HG03159 (cell line): ENCODE measurements around the gene MAPKAPK3.
"Not testable (repeated sequence)": the region's sequence is repeated elsewhere in the genome, so short reads cannot be mapped to it uniquely, and the experiment has no call there.

ENCODE experiments used
- ATAC-seq: cut with Tn5 transposase; IDR thresholded peaks from one replicate; pipeline ENCODE4 v1.9.1; 2021; ENCODE audit warnings: mild to moderate bottlenecking, moderate library complexity; ENCODE audit not compliant: unreplicated experiment

The MAPKAPK3 gene

DNA sequence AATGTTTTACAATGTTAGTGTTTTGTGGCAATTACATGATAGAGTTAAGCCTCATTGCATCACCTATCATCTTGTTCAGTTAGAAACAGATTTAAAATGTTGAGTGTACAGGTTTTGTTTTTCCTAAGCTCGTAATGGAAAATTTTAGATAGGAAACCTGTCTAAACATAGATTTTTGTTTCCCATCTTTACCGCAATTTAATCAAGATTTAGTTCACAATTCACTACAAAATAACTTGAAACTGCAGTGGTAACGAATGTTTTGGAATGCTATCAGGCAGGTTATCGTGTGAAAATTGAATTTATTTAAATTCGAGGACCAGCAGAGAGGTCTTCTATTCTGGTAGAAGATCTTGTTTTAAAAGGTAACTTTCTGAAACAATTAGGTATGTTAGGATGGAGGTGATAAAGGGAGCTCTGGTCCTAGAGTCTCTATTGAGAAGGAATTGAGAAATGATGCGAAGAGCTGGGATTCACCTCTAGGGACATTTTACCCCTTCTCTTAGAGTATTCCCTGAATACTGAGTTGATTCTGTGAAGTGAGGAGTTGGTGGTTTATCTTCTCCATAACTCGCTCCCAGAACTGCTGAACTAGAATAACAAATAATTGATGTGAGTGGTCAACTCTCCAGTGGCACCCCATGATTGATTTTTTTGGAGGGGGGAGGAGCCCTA lies 59.2 kb downstream of the MAPKAPK3 start:
- no peak for ATAC-seq

GRCh38 chr3:50687127-50687751 lies 70.3 kb downstream of the MAPKAPK3 start:
- ATAC-seq = no peak

- ATAC-seq = no peak
Measured at GRCh38 chr3:50687916-50688315, 71.0 kb downstream of the MAPKAPK3 start.

- ATAC-seq = not testable (repeated sequence)
Measured at GRCh38 chr3:50688602-50689001, 71.7 kb downstream of the MAPKAPK3 start.

DNA sequence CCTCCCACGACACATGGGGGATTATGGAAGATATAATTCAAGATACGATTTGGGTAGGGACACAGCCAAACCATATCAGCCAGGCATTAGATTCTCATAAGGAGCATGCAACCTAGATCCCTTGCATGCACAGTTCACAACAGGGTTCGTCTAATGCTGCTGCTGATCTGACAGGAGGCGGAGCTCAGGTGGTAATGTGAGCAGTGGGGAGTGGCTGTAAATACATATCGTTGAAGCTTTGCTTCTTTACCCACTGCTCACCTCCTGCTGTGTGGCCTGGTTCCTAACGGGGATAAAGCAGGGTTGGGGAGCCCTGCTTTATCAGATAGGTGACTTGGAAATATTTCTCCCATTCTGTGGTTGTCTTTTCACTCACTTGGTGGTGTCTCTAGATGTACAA lies 72.6 kb downstream of the MAPKAPK3 start:
- ATAC-seq = no peak

- no peak for ATAC-seq
Measured at GRCh38 chr3:50695031-50695430, 78.1 kb downstream of the MAPKAPK3 start.

GRCh38 chr3:50696276-50696675 lies 79.3 kb downstream of the MAPKAPK3 start:
- no peak for ATAC-seq

DNA sequence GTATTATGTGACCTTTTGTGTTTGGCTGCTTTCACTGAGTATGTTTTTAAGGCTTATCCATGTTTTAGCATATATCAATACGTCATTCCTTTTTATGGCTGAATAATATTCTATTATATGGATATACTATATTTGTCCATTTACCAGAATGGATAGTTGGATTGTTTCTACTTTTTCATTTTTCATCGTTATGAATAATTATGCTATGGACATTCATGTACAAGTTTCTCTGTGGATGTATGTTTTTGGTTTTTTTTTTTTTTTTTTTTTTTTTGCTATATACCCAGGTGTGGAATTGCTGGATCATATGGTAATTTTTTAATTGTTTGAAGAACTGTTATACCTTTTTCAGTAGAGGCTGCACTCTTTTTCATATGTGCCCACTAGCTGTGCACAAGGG lies 81.3 kb downstream of the MAPKAPK3 start:
- no peak for ATAC-seq
